A673 (cell line): Measurements from ENCODE around the gene ECE1.

ENCODE experiments used
- EZH2 ChIP-seq: fragments of 200-600 bp; sonication (generic); IDR thresholded peaks from 2 replicates; pipeline ENCODE4 v1.6.1; 2017; ENCODE audit warnings: borderline replicate concordance, low read depth, mild to moderate bottlenecking, mixed read lengths, antibody characterized with exemption, low read length; ENCODE audit not compliant: poor library complexity, severe bottlenecking
- TF ChIP-seq, protein P1 (sequence below): fragments of 300-800, 200-600 bp; sonication (generic); conservative IDR thresholded peaks from 2 replicates; pipeline ENCODE4 v1.5.1; 2017; ENCODE audit warnings: low read depth, mild to moderate bottlenecking, antibody characterized with exemption, low read length, moderate library complexity, mixed read lengths

- TF ChIP-seq, protein P1, sequence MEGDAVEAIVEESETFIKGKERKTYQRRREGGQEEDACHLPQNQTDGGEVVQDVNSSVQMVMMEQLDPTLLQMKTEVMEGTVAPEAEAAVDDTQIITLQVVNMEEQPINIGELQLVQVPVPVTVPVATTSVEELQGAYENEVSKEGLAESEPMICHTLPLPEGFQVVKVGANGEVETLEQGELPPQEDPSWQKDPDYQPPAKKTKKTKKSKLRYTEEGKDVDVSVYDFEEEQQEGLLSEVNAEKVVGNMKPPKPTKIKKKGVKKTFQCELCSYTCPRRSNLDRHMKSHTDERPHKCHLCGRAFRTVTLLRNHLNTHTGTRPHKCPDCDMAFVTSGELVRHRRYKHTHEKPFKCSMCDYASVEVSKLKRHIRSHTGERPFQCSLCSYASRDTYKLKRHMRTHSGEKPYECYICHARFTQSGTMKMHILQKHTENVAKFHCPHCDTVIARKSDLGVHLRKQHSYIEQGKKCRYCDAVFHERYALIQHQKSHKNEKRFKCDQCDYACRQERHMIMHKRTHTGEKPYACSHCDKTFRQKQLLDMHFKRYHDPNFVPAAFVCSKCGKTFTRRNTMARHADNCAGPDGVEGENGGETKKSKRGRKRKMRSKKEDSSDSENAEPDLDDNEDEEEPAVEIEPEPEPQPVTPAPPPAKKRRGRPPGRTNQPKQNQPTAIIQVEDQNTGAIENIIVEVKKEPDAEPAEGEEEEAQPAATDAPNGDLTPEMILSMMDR = no peak
- no peak for TF ChIP-seq EZH2
Measured at GRCh38 chr1:21291184-21291583, 921 bp upstream of the ECE1 start.
